GM19463 (cell line): ENCODE data around the gene TET1.
A peak's percentile ranks its signal among the peaks of the same experiment; 100 is the strongest.
"Not testable (repeated sequence)": the region's sequence is repeated elsewhere in the genome, so short reads cannot be mapped to it uniquely, and the experiment has no call there.

Experiments
- ATAC-seq: cut with Tn5 transposase; IDR thresholded peaks from one replicate; pipeline ENCODE4 v1.9.1; 2021; ENCODE audit warnings: mild to moderate bottlenecking, moderate library complexity; ENCODE audit not compliant: unreplicated experiment

The TET1 gene

DNA sequence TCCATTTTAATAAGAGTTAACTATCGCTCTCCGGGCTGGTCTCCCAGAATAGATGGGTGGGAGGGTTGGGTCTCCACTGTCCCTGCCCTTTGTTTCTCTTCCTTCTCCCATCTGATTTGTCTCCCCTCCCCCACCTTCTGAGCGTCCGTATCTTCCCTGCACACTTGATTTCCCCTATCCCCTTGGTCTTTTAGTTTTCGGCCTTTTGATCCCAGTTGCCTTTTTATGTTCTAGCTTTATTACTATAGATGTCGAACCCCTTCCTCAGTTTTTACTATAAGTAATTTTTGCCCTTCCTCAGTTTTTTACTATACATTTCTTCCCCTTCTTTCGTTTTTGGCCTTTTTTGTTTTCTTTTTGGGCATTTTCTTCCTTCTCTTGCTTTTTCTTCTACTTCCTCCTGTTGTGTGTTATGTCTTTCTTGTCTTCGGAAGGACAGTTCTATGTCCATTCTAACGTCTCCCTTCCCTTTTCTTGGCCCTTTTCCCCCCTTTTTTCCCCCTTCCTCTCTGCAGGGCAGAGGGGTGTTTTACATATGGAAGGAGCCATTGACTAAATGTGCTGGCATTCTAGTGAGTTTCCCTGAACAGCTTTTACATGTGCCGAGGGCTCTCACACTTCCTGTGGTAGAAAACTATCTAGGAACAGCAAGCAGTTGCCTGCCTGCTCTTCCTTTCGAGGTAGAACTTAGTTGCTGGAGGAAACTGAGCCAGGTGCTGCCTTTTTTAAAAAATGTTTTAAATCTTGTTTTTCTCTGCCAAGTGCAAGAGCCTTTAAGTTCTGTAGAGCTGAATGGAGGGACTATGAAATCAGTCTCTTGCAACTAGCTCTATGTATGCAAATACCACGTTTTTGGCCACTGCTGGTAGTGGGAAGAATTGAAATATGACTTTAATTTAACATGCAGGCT lies 2.8 kb downstream of the TET1 start:
- no peak for ATAC-seq

DNA sequence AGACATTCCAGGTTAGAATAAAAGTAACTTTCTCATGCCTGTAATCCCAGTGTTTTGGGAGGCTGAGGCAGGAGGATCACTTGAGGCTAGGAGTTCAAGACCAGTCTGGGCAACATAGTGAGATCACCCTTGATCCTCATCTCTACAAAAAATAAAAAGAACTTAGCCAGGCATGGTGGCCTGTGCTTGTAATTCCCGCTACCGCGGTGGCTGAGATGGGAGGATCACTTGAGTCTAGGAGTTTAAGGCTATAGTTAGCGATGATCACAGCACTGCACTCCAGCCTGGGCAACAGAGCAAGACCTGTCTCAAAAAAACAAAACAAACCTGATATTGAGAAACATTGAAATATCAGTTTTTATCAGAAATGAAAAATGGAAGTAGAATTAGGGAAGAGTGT lies 4.6 kb downstream of the TET1 start:
- ATAC-seq, result no peak

DNA sequence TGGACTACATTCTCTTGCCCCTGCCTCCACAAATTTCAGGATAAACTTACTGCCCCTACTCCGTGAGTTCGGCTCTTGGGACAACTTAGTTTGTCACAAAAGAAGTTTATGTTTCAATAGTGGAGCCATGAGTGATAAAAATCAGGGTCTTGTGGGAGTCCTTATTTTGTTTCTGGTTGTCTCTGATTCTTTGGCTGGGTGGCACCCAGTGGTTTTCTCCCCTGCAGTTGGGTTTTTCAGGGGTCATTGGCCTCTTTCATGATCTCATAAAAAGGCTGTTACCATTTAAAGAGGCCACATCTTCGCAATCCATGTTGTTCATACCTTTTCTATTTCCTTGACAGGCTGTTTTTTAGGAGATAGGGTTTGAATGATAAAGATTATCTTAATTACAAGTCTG lies 5.5 kb downstream of the TET1 start:
- ATAC-seq, result no peak

DNA sequence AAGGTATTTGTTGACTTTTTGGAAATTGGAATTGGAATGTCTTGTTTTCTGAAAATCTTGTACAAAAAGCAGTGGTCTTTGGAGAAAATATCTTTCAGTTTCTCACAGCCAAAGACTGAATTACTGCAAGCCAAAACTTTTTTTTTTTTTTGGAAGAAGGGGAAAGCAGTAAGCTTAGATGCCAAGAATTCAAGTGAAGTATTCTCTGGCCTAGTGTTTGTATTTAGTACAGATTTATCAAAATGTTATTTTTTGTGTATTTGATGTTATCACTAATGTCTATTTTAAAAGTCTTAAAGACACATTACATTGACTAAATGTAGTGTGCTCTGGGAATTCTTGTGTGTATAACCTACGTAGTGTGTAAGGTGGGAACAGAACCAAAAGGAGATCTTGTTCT lies 6.2 kb downstream of the TET1 start:
- ATAC-seq, result no peak

DNA sequence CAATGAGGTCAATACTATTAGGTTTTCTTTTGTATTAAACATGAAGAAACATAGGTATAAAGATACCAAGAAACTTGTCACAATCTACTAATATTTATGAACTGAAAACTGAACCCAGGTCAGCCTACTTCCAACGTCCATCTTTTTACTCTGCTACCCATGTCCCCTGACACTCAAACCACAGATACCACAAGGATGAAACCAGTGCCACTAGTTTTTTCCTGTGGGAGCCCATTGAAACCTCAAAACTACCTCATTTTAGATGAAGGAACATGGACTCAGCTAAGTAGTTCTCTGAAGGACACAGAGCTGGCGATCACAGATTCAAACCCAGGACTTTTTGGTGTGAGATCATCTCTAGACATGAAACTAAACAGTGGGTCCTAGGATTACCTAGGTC lies 6.8 kb downstream of the TET1 start:
- no peak for ATAC-seq

DNA sequence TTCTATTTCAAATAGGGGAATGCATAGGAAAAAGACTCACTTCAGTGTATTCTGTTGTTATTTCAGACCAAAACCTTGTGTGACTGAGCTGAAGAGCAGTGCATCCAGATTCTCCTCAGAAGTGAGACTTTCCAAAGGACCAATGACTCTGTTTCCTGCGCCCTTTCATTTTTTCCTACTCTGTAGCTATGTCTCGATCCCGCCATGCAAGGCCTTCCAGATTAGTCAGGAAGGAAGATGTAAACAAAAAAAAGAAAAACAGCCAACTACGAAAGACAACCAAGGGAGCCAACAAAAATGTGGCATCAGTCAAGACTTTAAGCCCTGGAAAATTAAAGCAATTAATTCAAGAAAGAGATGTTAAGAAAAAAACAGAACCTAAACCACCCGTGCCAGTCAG lies 12.0 kb downstream of the TET1 start:
- ATAC-seq, result no peak

DNA sequence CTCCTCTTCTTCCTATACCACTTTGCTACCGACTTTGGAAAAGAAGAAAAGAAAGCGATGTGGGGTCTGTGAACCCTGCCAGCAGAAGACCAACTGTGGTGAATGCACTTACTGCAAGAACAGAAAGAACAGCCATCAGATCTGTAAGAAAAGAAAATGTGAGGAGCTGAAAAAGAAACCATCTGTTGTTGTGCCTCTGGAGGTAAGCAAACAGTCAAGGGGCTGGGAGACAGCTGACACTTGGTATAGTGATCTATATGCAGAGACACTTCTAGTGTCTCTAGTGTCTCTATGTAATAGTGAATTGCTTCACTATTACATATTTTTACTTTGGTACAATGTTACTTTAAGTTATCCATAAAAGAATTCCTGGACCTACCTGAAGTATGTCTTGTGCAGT lies 13.9 kb downstream of the TET1 start:
- ATAC-seq, result no peak

DNA sequence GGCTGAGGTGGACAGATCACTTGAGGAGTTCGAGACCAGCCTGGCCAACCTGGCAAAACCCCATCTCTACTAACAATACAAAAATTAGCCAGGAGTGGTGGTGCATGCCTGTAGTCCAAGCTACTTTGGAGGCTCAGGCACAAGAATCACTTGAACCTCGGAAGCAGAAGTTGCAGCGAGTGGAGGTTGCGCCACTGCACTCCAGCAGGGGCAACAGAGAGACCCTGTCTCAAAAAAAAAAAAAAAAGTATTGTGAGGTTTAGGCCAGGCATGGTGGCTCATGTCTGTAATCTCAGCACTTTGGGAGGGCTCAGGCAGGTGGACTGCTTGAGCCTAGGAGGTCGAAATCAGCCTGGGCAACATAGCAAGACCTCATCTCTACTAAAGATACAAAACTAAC lies 16.0 kb downstream of the TET1 start:
- ATAC-seq, result no peak

DNA sequence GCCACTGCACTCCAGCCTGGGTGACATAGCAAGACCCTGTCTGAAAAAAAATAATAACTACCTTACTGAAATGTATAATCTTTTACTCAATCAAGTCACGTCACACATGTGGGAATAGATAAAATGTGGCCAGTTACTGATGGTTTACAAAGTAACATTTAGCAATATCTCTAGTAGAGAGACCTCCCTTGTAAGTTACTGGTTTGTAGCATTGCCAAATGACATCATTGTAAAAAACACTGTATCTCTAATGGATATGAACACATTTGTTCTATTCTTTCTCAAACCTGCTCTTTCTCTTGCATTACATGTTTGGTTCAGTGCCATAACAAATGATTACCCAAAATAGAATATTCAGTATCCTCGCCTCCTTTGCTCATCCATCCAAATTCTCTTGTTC lies 18.8 kb downstream of the TET1 start:
- no peak for ATAC-seq

DNA sequence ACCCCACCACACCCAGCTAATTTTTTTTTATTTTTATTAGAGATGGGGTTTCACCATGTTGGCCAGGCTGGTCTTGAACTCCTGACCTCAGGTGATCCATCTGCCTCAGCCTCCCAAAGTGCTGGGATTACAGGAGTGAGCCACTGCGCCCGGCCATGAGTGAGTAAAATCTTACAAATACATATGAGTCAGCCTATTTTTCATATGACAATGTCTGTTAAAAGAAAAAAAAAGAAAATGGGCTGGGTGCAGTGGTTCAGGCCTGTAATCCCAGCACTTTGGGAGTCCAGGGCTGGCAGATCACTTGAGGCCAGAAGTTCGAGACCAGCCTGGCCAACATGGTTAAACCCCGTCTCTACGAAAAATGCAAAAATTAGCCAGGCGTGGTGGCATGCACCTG lies 24.1 kb downstream of the TET1 start:
- ATAC-seq, result not testable (repeated sequence)

DNA sequence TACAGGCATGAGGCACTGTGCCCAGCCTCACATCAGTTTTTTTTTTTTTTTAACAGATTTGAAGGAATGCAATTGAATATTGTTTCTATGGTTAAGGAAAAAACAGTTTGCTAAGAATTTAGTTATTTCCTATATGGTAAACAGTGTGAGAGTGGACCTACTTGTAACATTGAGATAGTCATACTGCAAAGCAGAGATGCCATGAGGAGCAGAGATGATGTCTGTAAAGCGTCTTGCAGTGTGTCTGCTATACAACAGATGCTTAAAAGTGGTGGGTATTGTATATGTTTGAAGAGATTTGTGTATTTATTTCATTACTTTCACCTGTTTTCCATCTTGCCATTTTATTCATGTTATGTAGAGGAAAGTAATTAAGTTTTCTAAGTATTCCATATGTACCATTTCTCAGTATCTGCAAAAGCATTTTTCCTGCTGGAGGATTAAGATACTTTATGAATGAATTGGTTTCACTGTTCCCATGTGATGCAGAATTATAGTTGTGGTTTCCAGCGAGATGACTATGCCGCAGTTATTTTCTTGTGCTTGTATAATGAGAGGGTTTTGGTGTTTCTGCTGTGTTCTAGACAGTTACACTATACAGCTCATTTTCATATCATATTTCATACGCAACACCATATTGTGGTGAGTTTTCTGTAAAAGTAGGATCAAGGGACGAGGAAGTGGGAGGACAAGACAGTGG lies 26.6 kb downstream of the TET1 start:
- ATAC-seq, result no peak

DNA sequence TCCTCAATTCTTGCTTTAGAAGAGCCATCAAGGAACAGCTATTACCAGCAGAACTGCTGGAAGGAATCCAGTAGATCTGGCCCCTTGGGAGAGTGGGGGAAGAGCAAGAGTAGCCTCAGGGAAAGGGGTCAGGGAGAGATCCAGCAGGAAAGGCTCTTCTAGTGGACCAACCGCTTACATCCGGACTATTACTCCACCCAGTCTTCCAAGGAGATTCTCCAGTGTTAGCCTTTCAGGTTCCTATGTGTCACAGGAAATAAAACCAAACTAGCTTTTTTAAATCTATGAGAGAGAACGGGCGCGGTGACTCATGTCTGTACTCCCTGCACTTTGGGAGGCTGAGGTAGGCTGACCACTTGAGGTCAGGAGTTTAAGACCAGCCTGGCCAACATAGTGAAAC lies 34.3 kb downstream of the TET1 start:
- ATAC-seq, result no peak

DNA sequence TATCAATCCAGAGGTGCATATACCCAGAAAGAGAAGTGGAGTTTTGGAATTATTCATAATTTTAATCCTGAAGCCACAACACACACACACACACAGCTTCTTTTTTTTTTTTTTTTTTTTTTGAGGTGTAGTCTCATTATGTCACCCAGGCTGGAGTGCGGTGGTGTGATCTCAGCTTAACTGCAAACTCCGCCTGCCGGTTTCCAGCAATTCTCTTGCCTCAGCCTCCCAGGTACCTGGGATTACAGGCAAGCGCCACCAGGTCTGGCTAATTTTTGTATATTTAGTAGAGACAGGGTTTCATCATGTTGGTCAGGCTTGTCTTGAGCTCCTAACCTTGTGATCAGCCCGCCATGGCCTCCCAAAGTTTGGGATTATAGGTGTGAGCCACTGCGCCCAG lies 35.4 kb downstream of the TET1 start:
- ATAC-seq, result no peak

DNA sequence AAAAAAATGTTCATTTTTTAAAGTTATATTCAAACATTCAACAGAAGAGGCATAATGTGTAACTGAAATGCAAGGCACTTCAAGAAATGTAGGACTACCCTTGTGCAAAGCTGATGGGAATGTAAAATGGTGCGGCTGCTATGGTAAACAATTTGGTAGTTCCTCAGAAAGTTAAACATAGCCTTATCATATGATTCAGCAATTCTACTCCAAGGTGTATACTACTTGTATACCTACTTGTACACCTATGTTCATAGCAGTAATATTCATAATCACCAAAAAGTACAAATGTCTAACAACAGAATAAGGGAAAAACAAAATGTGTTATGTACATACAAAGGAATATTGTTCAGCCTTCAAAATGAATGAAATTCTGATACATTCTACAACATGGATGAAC lies 37.3 kb downstream of the TET1 start:
- no peak for ATAC-seq

DNA sequence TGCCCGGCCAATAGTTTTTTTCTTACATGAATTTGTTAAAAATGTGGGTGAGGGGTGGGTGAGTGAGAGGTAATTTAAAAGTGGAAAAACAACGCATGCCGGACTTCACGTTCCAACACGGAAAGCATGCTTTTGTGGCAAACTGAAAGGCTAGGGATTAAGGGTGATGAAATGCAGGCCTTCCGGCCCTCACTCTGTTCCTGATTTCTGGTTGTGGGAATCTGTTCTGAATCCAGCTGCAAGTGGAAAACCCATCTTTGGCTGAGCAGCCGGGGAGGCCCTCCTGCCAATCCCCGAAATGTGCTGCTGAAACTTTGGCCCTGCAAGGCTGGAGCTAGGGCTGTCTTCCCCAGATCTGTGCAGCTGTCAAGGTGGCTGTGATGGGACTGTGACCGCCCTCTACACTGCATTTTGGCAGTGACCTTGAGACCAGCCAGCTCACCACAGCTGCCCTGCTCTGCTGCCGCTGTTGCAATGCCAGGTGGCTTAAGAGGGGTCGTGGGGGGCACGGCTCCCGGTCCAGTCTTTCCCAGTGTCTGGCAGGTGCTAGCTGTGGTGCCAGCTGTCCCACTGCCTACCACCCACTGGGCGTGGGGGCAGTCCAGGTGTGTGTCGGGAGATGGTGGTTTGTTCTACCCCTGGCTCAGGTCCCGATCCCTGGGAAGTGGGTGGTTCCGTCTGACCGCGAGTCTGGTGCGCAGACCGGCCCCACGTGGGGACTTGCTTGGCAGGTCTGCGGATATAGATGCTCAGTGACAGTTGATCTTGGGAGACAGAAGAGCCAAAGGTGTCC lies 39.0 kb downstream of the TET1 start:
- ATAC-seq, result no peak

DNA sequence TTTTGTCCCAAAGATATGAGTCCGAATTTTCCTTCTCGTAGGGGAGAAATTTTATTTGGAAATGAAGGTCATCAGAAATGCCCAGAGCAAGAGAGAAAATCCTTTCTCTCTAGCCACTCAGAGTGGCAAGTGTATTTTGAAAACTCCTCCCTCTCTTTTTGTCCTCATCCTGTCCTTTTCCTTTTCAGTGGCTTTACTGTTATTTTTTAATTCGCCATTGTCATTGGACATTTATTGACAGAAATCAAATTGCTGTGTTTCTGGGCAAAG lies 39.6 kb downstream of the TET1 start:
- ATAC-seq, result no peak

DNA sequence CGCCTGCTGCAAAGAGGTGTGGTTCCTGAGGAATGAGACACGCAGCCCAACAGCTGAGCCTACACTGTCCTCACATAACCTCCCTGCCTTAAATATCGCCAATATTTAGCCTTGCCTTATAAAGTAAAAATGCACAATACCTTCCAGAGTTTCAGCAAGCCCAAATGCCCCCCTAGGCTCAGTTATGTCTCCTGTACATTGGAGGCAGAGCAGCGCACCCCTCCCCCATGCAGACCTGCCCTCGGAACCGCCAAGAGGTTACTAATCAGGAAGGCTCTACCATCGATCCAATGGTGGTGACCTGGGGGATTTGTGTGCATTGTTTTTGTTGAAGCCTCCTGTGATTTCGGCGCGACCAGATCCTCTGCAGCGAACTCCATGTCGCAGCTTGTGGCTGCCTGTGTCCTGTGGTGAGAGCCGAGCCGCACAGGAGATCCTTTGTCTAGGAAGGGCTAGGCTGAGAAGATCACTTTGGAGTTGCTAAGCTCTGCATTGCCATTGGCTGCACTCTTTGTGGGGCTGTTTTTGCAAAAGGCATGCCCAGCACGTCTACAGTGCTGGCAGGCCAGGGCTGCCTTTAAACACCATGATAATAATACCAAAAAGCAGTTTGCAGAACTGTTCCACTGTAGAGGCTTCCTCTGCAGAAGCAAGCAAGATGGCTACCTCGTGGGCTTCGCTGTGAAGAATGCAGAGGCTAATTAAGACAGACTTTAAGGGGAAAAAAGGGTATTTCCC lies 40.1 kb downstream of the TET1 start:
- peak; percentile 96 for ATAC-seq

DNA sequence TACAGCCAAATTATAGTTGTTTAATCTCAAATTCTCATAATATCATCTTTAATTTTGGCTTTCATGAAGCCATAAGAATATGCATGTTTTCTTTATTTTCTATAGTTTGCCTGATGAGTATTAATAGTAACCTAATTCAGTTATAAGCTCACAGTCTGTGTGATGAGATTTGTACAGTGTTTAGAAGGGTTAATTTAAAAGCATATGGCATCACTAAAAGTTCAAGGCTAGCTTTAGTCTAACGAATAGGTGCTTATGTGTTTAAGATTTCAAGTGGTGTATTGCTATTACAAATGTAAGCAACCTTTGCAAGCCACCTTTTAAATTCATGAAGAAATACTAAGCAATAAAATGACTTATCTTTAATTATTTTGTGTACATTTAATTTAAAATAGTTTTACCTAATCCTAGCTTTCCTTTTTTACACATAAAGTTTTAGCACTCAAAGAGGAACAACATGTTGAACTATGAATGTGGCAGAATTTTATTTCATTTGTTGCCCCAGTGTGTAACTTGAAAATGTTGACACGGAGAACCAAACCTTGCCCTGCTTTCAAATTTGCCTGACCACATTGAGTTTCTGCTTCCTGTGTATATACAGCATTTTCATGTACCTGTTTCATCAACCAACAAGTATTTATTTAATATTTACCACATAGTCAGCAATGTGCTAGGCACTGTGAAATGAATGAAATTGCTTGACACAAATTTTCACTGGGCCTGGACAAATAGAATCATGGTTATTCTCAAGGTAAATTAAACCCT lies 41.5 kb downstream of the TET1 start:
- ATAC-seq, result no peak

DNA sequence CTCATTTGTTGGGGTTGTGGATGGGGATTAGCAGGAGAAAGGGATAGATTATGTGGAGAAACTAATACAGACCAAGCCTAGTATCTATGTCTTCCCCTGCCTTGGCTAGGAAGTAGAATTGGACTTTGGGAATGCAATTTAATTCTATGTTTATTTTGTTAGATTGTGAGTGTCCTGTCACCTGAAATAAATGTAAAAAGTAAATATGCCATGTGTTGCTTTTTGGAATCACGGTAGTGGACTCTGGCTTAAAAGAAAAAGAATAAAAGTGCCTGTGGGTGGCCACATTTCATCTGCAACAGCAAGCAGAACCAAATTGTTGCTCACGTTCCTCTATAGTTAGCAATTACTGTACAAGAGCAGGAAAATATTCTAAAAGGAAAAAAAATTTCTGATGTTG lies 42.3 kb downstream of the TET1 start:
- ATAC-seq, result no peak

DNA sequence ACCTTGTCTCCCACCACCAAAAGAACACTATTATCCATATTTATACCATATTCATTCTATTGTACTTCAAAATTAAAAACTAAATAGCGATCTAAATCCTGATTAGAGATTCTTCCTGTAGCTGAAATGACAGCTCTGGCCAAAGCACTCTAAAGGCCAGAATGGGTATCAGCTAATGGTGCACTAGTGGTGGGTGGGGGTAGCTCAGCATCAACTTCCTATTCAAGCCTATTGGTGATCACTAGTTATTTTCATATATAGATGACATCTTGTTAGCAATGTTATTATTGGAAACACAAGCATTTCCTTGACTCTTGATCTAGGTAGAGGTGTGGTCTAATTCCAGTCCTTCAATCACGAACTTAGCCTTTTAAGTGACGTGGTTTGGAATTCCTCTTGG lies 43.6 kb downstream of the TET1 start:
- no peak for ATAC-seq

DNA sequence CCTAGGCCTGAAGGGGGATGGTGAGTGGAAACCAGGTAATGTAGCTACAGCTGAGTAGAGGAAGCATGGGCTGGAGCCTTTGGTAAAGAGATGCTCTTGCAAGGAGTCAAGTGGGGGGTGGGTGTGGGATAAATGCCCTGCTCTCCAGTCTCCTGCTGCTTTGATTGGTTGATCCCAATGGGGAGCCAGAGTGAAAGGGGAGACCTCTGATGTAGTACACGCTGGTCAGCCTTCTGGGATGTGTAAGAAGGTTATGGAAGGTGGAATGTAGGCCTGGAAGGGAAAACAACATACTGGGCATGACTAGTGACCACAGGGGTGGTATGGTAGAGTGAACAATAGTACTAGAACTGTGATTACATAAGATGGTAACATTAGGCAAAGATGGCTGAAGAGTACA lies 44.3 kb downstream of the TET1 start:
- no peak for ATAC-seq
